KMS-11 (cell line): Measurements from ENCODE around the gene GNA12.

Experiments used
- H2AFZ ChIP-seq: fragments of 200-600 bp; sonication (generic); 2 replicates; pipeline ENCODE4 v1.6.1; 2016; ENCODE audit warnings: antibody characterized with exemption, mixed run types, low read depth
- H3K27ac ChIP-seq: fragments of 200-600 bp; sonication (generic); 2 replicates; pipeline ENCODE4 v1.6.1; 2016; ENCODE audit warnings: mild to moderate bottlenecking, mixed run types
- H3K27me3 ChIP-seq: fragments of 200-600 bp; sonication (generic); 2 replicates; pipeline ENCODE4 v1.6.1; 2017; ENCODE audit warnings: mild to moderate bottlenecking, low read depth, mixed run types, moderate library complexity; ENCODE audit not compliant: insufficient read depth
- H3K36me3 ChIP-seq: fragments of 200-600 bp; sonication (generic); 2 replicates; pipeline ENCODE4 v1.6.1; 2017; ENCODE audit warnings: mild to moderate bottlenecking, mixed run types; ENCODE audit not compliant: insufficient read depth
- H3K4me1 ChIP-seq: fragments of 200-600 bp; sonication (generic); 2 replicates; pipeline ENCODE4 v1.6.1; 2016; ENCODE audit warnings: mild to moderate bottlenecking, low read depth, mixed run types; ENCODE audit not compliant: poor library complexity, severe bottlenecking
- H3K4me2 ChIP-seq: fragments of 200-600 bp; sonication (generic); 2 replicates; pipeline ENCODE4 v1.7.0; 2016; ENCODE audit warnings: mild to moderate bottlenecking, mixed run types
- H3K4me3 ChIP-seq: fragments of 200-600 bp; sonication (generic); IDR thresholded peaks from 2 replicates; pipeline ENCODE4 v1.6.1; 2017; ENCODE audit warnings: low read depth, low read length, mixed read lengths; ENCODE audit not compliant: insufficient read depth
- H3K79me2 ChIP-seq: fragments of 200-600 bp; sonication (generic); 2 replicates; pipeline ENCODE4 v1.6.1; 2016; ENCODE audit warnings: low read depth, mixed run types; ENCODE audit not compliant: insufficient read depth
- H3K9ac ChIP-seq: fragments of 200-600 bp; sonication (generic); 2 replicates; pipeline ENCODE4 v1.6.1; 2016; ENCODE audit warnings: mild to moderate bottlenecking, mixed run types
- H4K20me1 ChIP-seq: fragments of 200-600 bp; sonication (generic); 2 replicates; pipeline ENCODE4 v1.6.1; 2016; ENCODE audit warnings: mild to moderate bottlenecking, mixed run types; ENCODE audit not compliant: insufficient read depth
- CTCF ChIP-seq: fragments of 200-600 bp; sonication (generic); conservative IDR thresholded peaks from 2 replicates; pipeline ENCODE4 v1.6.1; 2017; ENCODE audit warnings: low read depth, mild to moderate bottlenecking, antibody characterized with exemption, low read length, moderate library complexity, mixed read lengths

The GNA12 gene

GRCh38 chr7:2861509-2861908 lies 17.4 kb upstream of the GNA12 start:
- no peaks in the 10 kb centered on the region for H3K36me3 ChIP-seq
- H3K27ac ChIP-seq, result no peak overlapping the region

GRCh38 chr7:2860627-2861133 lies 16.6 kb upstream of the GNA12 start:
- TF ChIP-seq CTCF, result no peak
- H4K20me1 ChIP-seq, result no peaks in the 10 kb centered on the region
- no peak overlapping the region for H2AFZ ChIP-seq
- H3K36me3 ChIP-seq, result no peaks in the 10 kb centered on the region
- H3K27ac ChIP-seq, result no peak overlapping the region
- no peak overlapping the region for H3K9ac ChIP-seq
- no peak overlapping the region for H3K4me2 ChIP-seq
- no peak overlapping the region for H3K4me3 ChIP-seq
- H3K79me2 ChIP-seq, result no peaks in the 10 kb centered on the region
- no peaks in the 10 kb centered on the region for H3K27me3 ChIP-seq
- peaks cover 13% of the 10 kb centered on the region for H3K4me1 ChIP-seq

More at GRCh38 chr7:2861509-2861908, 17.4 kb upstream of the GNA12 start:
- H3K9ac ChIP-seq, result no peak overlapping the region
- no peaks in the 10 kb centered on the region for H3K79me2 ChIP-seq
- no peak overlapping the region for H3K4me2 ChIP-seq
- H2AFZ ChIP-seq, result no peak overlapping the region
- no peaks in the 10 kb centered on the region for H4K20me1 ChIP-seq
- TF ChIP-seq CTCF, result no peak
- no peaks in the 10 kb centered on the region for H3K27me3 ChIP-seq
- H3K4me3 ChIP-seq, result no peak overlapping the region
- H3K4me1 ChIP-seq, result peaks cover 13% of the 10 kb centered on the region

- H4K20me1 ChIP-seq, result no peaks in the 10 kb centered on the region
- TF ChIP-seq CTCF, result no peak
- no peaks in the 10 kb centered on the region for H3K79me2 ChIP-seq
- no peak overlapping the region for H3K27ac ChIP-seq
- H3K4me2 ChIP-seq, result no peak overlapping the region
- no peaks in the 10 kb centered on the region for H3K36me3 ChIP-seq
- peaks cover 13% of the 10 kb centered on the region for H3K4me1 ChIP-seq
- H3K9ac ChIP-seq, result no peak overlapping the region
- H3K4me3 ChIP-seq, result no peak overlapping the region
- no peaks in the 10 kb centered on the region for H3K27me3 ChIP-seq
- H2AFZ ChIP-seq, result no peak overlapping the region
Measured at GRCh38 chr7:2859952-2860351, 15.8 kb upstream of the GNA12 start.

- Histone ChIP-seq H3K4me3 (no peak overlapping the region), H3K27me3 (no peaks in the 10 kb centered on the region), H3K9ac (no peak overlapping the region), H2AFZ (no peak overlapping the region), H4K20me1 (no peaks in the 10 kb centered on the region), H3K36me3 (no peaks in the 10 kb centered on the region), H3K4me2 (no peak overlapping the region), H3K27ac (no peak overlapping the region), H3K79me2 (no peaks in the 10 kb centered on the region), H3K4me1 (peaks cover 6% of the 10 kb centered on the region)
- no peak for TF ChIP-seq CTCF
Measured at GRCh38 chr7:2858621-2859020, 14.5 kb upstream of the GNA12 start.
